Memory B cell (primary cell): ENCODE results near the gene PIMREG.

Experiments used
- ATAC-seq: fragments of 150-1000 bp; cut with Tn5 transposase; 2 replicates; pipeline ENCODE4 v1.10.0; 2021; ENCODE audit warnings: low read depth, mild to moderate bottlenecking, moderate library complexity
- DNase-seq, 2 donors: peaks; one replicate each; pipeline ENCODE4 v3.0.0; 2022; ENCODE audit warnings: low spot score in 2 of 2
- H3K27ac Mint-ChIP-seq: one replicate; pipeline ENCODE4 v1.8.0; 2022; ENCODE audit warnings: mild to moderate bottlenecking, moderate library complexity, mixed read lengths
- H3K27me3 Mint-ChIP-seq: one replicate; pipeline ENCODE4 v1.8.0; 2022; ENCODE audit warnings: mixed read lengths
- H3K36me3 Mint-ChIP-seq: one replicate; pipeline ENCODE4 v1.8.0; 2022; ENCODE audit warnings: mild to moderate bottlenecking, mixed read lengths
- H3K4me1 Mint-ChIP-seq: one replicate; pipeline ENCODE4 v1.8.0; 2022; ENCODE audit warnings: mixed read lengths
- H3K4me3 Mint-ChIP-seq: one replicate; pipeline ENCODE4 v1.8.0; 2022; ENCODE audit warnings: mild to moderate bottlenecking, moderate library complexity, mixed read lengths
- H3K9me3 Mint-ChIP-seq: one replicate; pipeline ENCODE4 v1.8.0; 2022; ENCODE audit warnings: mixed read lengths

PIMREG gene

GRCh38 chr17:6443692-6444570, at the start of gene PIMREG:
Gene PIMREG, plus strand, starts transcription at chr17:6444455. Its CDS starts 656 bp downstream, at chr17:6445111.
- Mint-ChIP-seq H3K9me3 (no peaks in the 10 kb centered on the region), H3K4me3 (peak within 1 kb of the TSS; percentile 87), H3K36me3 (no peaks in the 10 kb centered on the region), H3K4me1 (peaks cover 9% of the 10 kb centered on the region), H3K27me3 (peaks cover 9% of the 10 kb centered on the region), H3K27ac (peak within 1 kb of the TSS; percentile 64)
- DNase-seq (peak; percentile 80 to 83), ATAC-seq (peak; percentile 97)

DNA sequence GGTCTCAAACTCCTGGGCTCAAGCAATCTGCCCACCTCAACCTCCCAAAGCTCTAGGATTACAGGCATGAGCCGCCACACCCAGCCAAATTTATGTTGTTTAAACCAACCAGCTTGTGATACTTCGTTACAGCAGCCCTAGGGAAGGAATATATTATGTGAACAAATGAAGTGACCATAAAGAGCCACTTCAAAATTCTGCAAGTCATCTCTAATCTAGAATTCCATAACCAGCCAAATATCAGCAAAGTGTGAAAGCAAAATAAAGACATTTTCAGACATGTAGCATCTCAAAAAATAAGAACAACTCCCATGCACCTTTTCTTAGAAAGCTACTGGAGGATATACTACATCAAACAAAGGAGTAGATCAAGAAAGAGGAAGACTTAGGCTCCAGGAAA, 45.3 kb upstream of the PIMREG start:
- peaks cover 17% of the 10 kb centered on the region for H3K27me3 Mint-ChIP-seq
- DNase-seq: no peak
- H3K27ac Mint-ChIP-seq: no peak overlapping the region
- no peak overlapping the region for H3K4me3 Mint-ChIP-seq
- no peak for ATAC-seq
- no peaks in the 10 kb centered on the region for H3K36me3 Mint-ChIP-seq
- no peaks in the 10 kb centered on the region for H3K4me1 Mint-ChIP-seq
- peaks cover 5% of the 10 kb centered on the region for H3K9me3 Mint-ChIP-seq

- no peak overlapping the region for H3K27ac Mint-ChIP-seq
- H3K4me3 Mint-ChIP-seq: no peak overlapping the region
- H3K36me3 Mint-ChIP-seq: no peaks in the 10 kb centered on the region
- no peak for ATAC-seq
- no peaks in the 10 kb centered on the region for H3K4me1 Mint-ChIP-seq
- H3K9me3 Mint-ChIP-seq: peaks cover 5% of the 10 kb centered on the region
- peaks cover 12% of the 10 kb centered on the region for H3K27me3 Mint-ChIP-seq
- no peak for DNase-seq
Measured at GRCh38 chr17:6402258-6402657, 42.0 kb upstream of the PIMREG start.

- no peaks in the 10 kb centered on the region for H3K9me3 Mint-ChIP-seq
Measured at GRCh38 chr17:6408276-6408675, 36.0 kb upstream of the PIMREG start.

GRCh38 chr17:6408735-6409134, 35.5 kb upstream of the PIMREG start:
- no peaks in the 10 kb centered on the region for H3K36me3 Mint-ChIP-seq
- peaks cover 16% of the 10 kb centered on the region for H3K27me3 Mint-ChIP-seq
- H3K4me3 Mint-ChIP-seq: no peak overlapping the region
- no peaks in the 10 kb centered on the region for H3K4me1 Mint-ChIP-seq
- H3K9me3 Mint-ChIP-seq: no peaks in the 10 kb centered on the region
- H3K27ac Mint-ChIP-seq: no peak overlapping the region
- ATAC-seq: no peak
- DNase-seq: no peak

More at GRCh38 chr17:6408276-6408675, 36.0 kb upstream of the PIMREG start:
- DNase-seq (no peak), ATAC-seq (no peak)
- H3K36me3 Mint-ChIP-seq: no peaks in the 10 kb centered on the region
- no peaks in the 10 kb centered on the region for H3K4me1 Mint-ChIP-seq
- H3K27me3 Mint-ChIP-seq: peaks cover 18% of the 10 kb centered on the region
- H3K27ac Mint-ChIP-seq: no peak overlapping the region
- no peak overlapping the region for H3K4me3 Mint-ChIP-seq

- ATAC-seq (no peak), DNase-seq (no peak)
- Mint-ChIP-seq H3K27me3 (peaks cover 11% of the 10 kb centered on the region), H3K9me3 (no peaks in the 10 kb centered on the region), H3K27ac (no peak overlapping the region), H3K36me3 (no peaks in the 10 kb centered on the region), H3K4me3 (no peak overlapping the region), H3K4me1 (no peaks in the 10 kb centered on the region)
Measured at GRCh38 chr17:6413065-6413464, 31.2 kb upstream of the PIMREG start.

DNA sequence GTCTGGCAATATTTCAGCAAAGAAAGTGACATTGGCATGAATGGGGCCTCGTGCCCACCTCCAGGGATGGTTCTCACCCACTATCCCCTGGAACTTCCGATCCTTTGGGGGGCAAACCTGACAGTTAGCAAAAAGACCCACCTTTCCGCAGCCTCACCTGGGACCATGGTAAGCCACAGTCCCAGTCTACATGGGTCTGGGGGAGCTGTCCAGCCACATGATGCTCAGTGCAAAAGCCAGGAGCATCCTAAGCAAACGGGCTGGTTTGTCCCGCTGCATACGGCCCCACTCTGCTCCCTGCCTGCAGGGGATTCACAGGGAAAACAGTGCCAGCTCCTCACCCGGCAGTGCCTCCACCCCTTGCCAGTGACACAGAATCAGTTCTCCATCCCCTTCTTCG, 28.6 kb upstream of the PIMREG start:
- Mint-ChIP-seq H3K9me3 (no peaks in the 10 kb centered on the region), H3K27me3 (peaks cover 13% of the 10 kb centered on the region), H3K4me1 (peaks cover 3% of the 10 kb centered on the region), H3K36me3 (no peaks in the 10 kb centered on the region), H3K27ac (no peak overlapping the region), H3K4me3 (no peak overlapping the region)
- DNase-seq (no peak), ATAC-seq (no peak)

DNA sequence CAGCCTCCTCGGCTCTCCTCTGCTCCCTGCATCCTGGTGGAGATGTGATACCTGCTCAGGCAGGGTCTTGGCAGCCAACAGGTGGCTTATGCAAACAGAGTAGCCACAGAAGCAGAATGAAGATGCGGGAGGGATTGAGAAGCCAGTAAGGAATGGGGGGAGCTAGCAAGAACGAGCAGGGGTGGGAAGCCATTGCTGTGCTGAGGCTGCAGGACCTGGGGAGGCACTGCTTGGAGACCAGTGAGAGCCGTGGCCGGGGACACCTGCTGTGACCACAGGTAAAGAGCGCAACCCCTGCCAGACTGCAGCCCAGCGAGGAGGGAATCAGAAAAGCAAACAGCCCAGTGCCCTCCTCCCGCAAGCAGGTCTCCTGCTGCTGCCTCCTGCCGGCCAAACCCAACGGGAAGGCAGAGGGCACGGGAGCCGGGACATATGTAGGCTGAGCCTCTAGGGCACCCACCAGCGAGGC, 24.0 kb upstream of the PIMREG start:
- DNase-seq (no peak), ATAC-seq (no peak)
- Mint-ChIP-seq H3K4me3 (no peak overlapping the region), H3K27me3 (peaks cover 14% of the 10 kb centered on the region), H3K27ac (no peak overlapping the region), H3K4me1 (peaks cover 6% of the 10 kb centered on the region), H3K9me3 (no peaks in the 10 kb centered on the region), H3K36me3 (no peaks in the 10 kb centered on the region)

DNA sequence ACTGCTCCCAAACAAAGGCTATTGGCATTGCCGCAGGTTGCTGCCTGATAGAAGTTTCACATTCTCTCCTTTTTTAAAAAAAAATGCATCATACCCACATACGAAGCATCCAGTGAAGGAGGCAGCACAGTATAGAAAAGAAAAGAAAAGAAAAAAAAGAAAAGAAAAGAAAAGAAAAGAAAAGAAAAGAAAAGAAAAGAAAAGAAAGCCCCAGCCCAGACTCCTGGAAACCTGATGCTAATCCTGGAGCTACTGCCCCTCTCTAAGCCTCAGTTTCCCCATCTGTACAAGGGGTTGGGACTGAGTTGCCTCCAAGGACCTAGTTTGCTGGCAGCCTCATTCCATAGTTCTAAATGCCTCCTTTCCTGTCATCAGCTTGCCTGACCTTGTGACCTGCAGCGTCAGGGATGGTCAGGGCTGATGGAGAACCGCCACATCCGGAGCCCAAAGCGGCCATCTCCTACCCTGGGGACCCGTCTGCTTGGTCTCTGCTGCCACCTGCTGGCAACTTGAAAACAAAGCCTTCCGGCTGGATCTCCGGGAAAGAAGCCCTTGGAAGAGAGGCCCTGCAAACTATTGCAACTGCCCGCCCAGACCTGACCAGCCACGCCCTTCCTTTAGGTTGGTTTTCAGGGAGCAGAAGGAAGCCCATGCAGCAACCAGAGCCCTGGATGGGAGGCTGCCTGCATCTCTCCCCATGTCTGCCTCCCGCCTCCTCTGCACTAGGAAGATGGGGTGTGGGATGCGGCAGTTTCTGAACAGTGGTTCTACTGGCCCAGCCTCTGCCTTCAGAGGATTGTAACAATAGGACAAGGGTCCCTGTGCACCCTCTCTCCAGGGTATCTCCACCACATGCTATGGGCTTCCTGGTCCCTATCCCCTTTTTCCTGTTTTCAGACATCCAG, 22.3 kb upstream of the PIMREG start:
- H3K27ac Mint-ChIP-seq: no peak overlapping the region
- peaks cover 12% of the 10 kb centered on the region for H3K27me3 Mint-ChIP-seq
- H3K9me3 Mint-ChIP-seq: no peaks in the 10 kb centered on the region
- no peak overlapping the region for H3K4me3 Mint-ChIP-seq
- DNase-seq (peak; percentile 56 to 59), ATAC-seq (peak; percentile 58)
- H3K4me1 Mint-ChIP-seq: peaks cover 6% of the 10 kb centered on the region
- no peaks in the 10 kb centered on the region for H3K36me3 Mint-ChIP-seq

- Mint-ChIP-seq H3K4me3 (no peak overlapping the region), H3K27ac (no peak overlapping the region), H3K4me1 (peaks cover 8% of the 10 kb centered on the region), H3K9me3 (no peaks in the 10 kb centered on the region), H3K36me3 (no peaks in the 10 kb centered on the region), H3K27me3 (peaks cover 12% of the 10 kb centered on the region)
- DNase-seq (no peak), ATAC-seq (no peak)
Measured at GRCh38 chr17:6422654-6423241, 21.5 kb upstream of the PIMREG start.

- no peak overlapping the region for H3K4me3 Mint-ChIP-seq
- peaks cover 8% of the 10 kb centered on the region for H3K27me3 Mint-ChIP-seq
- no peaks in the 10 kb centered on the region for H3K9me3 Mint-ChIP-seq
- DNase-seq (no peak), ATAC-seq (no peak)
- H3K4me1 Mint-ChIP-seq: peaks cover 8% of the 10 kb centered on the region
- no peaks in the 10 kb centered on the region for H3K36me3 Mint-ChIP-seq
- H3K27ac Mint-ChIP-seq: no peak overlapping the region
Measured at GRCh38 chr17:6423931-6424330, 20.3 kb upstream of the PIMREG start.

- H3K9me3 Mint-ChIP-seq: peaks cover 2% of the 10 kb centered on the region
- no peak for DNase-seq
- ATAC-seq: no peak
- no peak overlapping the region for H3K4me3 Mint-ChIP-seq
- H3K4me1 Mint-ChIP-seq: peaks cover 5% of the 10 kb centered on the region
- no peak overlapping the region for H3K27ac Mint-ChIP-seq
- peaks cover 2% of the 10 kb centered on the region for H3K36me3 Mint-ChIP-seq
- H3K27me3 Mint-ChIP-seq: peaks cover 10% of the 10 kb centered on the region
Measured at GRCh38 chr17:6425407-6425806, 18.8 kb upstream of the PIMREG start.

- Mint-ChIP-seq H3K27ac (no peak overlapping the region), H3K36me3 (peaks cover 2% of the 10 kb centered on the region), H3K27me3 (peaks cover 10% of the 10 kb centered on the region), H3K4me3 (no peak overlapping the region), H3K4me1 (peaks cover 5% of the 10 kb centered on the region), H3K9me3 (peaks cover 2% of the 10 kb centered on the region)
- ATAC-seq (no peak), DNase-seq (no peak)
Measured at GRCh38 chr17:6426356-6427101, 17.7 kb upstream of the PIMREG start.
